H1 (cell line): ENCODE data around the gene SPTBN5. TPM values are rescaled to one million over a fixed set of nuclear protein-coding genes. Genes with fewer than 3 reads are reported as not detected.

Experiments used
- RFX5 ChIP-seq: IDR thresholded peaks from 2 replicates; pipeline ENCODE4 v1.6.1; 2011; ENCODE audit warnings: low read depth, low read length, improper control_type of control experiment, borderline replicate concordance
- polyA plus RNA-seq, 7 experiments: library from polyadenylated mRNA; depleted of rRNA in 3 of 7; stranded (reverse) in 5 of 7; unstranded in 2 of 7; fragments of >200 nt in 5 of 7; fragments of 200-250 nt in 2 of 7; gene quantifications; 1 replicate in 5 of 7; 2 replicates in 1 of 7; 4 replicates in 1 of 7; pipeline versions ENCODE4 v1.2.1 to v1.2.3, GENCODE V29; 2011 to 2013; ENCODE audit warnings: missing spikeins in 2 of 7, mixed read lengths in 2 of 7
- total RNA-seq: library from RNA; stranded (reverse); fragmentation: NEBNext Ultra II Directional; extraction: Animal tissue kit (Norgen Biotek cat#: 25700); gene quantifications from 2 replicates; pipeline ENCODE4 v1.2.1, GENCODE V29; 2021

Gene SPTBN5
- total and polyA plus RNA-seq, 2 of the 8 experiments (the other 6 are each of a cell fraction or from before 2014, with no cell fraction given) = 0.32 to 0.84 TPM

- no peak for TF ChIP-seq RFX5
These were observed 24.8 kb upstream of the SPTBN5 start (continued) for GRCh38 chr15:41918506-41919126.
